H9 (cell line): ENCODE results near the gene MAST4. TPM values are rescaled to one million over a fixed set of nuclear protein-coding genes. Genes with fewer than 3 reads are reported as not detected.

Experiments
- DNase-seq: peaks from one replicate; pipeline ENCODE4 v3.0.0-alpha.2; 2017
- H2AFZ ChIP-seq: one replicate; pipeline ENCODE4 v1.6.1; 2013; ENCODE audit warnings: mild to moderate bottlenecking, low read length, control low read depth, moderate library complexity
- H2AK5ac ChIP-seq: 2 replicates; pipeline ENCODE4 v1.6.1; 2013; ENCODE audit warnings: low read length, control low read depth, mixed read lengths; ENCODE audit not compliant: insufficient read length
- H2BK120ac ChIP-seq: one replicate; pipeline ENCODE4 v1.6.1; 2013; ENCODE audit warnings: low read depth, mild to moderate bottlenecking, low read length, control low read depth, inconsistent platforms; ENCODE audit not compliant: poor library complexity, severe bottlenecking
- H2BK12ac ChIP-seq: 2 replicates; pipeline ENCODE4 v1.6.1; 2013; ENCODE audit warnings: low read length, control low read depth, mixed read lengths, low read depth; ENCODE audit not compliant: insufficient read length
- H2BK15ac ChIP-seq: 2 replicates; pipeline ENCODE4 v1.6.1; 2013; ENCODE audit warnings: low read depth, low read length, control low read depth
- H2BK20ac ChIP-seq: one replicate; pipeline ENCODE4 v1.6.1; 2013; ENCODE audit warnings: low read depth, mild to moderate bottlenecking, low read length, control low read depth, inconsistent platforms; ENCODE audit not compliant: poor library complexity, severe bottlenecking
- H2BK5ac ChIP-seq: 2 replicates; pipeline ENCODE4 v1.6.1; 2013; ENCODE audit warnings: low read length, control low read depth, mixed read lengths; ENCODE audit not compliant: insufficient read length
- H3K14ac ChIP-seq: 2 replicates; pipeline ENCODE4 v1.6.1; 2013; ENCODE audit warnings: low read length, control low read depth; ENCODE audit not compliant: insufficient read depth
- H3K18ac ChIP-seq: 2 replicates; pipeline ENCODE4 v1.6.1; 2013; ENCODE audit warnings: low read depth, mild to moderate bottlenecking, mixed read lengths, low read length, control low read depth; ENCODE audit not compliant: insufficient read length
- H3K23ac ChIP-seq: 2 replicates; pipeline ENCODE4 v1.6.1; 2013; ENCODE audit warnings: low read length, control low read depth, mixed read lengths, low read depth; ENCODE audit not compliant: insufficient read length
- H3K23me2 ChIP-seq: 2 replicates; pipeline ENCODE4 v1.6.1; 2013; ENCODE audit warnings: low read depth, mild to moderate bottlenecking, mixed read lengths, low read length, control low read depth; ENCODE audit not compliant: insufficient read length, poor library complexity, severe bottlenecking
- H3K27ac ChIP-seq: 2 replicates; pipeline ENCODE4 v1.5.1; 2013; ENCODE audit warnings: low read length, control low read depth, mixed read lengths, low read depth; ENCODE audit not compliant: insufficient read length
- H3K27me3 ChIP-seq: 2 replicates; pipeline ENCODE4 v1.6.1; 2013; ENCODE audit warnings: low read length, control low read depth, inconsistent platforms; ENCODE audit not compliant: insufficient read depth
- H3K4ac ChIP-seq: 2 replicates; pipeline ENCODE4 v1.6.1; 2013; ENCODE audit warnings: low read depth, mild to moderate bottlenecking, control low read depth, inconsistent platforms, low read length, moderate library complexity
- H3K4me1 ChIP-seq: 2 replicates; pipeline ENCODE4 v1.6.1; 2013; ENCODE audit warnings: low read length, control low read depth, inconsistent platforms; ENCODE audit not compliant: insufficient read depth
- H3K4me2 ChIP-seq: 2 replicates; pipeline ENCODE4 v1.6.1; 2013; ENCODE audit warnings: low read length, control low read depth, mixed read lengths; ENCODE audit not compliant: insufficient read length, insufficient read depth
- H3K56ac ChIP-seq: 2 replicates; pipeline ENCODE4 v1.6.1; 2013; ENCODE audit warnings: low read depth, mild to moderate bottlenecking, mixed read lengths, low read length, control low read depth; ENCODE audit not compliant: insufficient read length
- H3K79me1 ChIP-seq: 2 replicates; pipeline ENCODE4 v1.6.1; 2013; ENCODE audit warnings: low read depth, mild to moderate bottlenecking, moderate library complexity, low read length, control low read depth, inconsistent platforms; ENCODE audit not compliant: insufficient read depth, poor library complexity, severe bottlenecking
- H3K79me2 ChIP-seq: 2 replicates; pipeline ENCODE4 v1.6.1; 2013; ENCODE audit warnings: low read length, control low read depth, inconsistent platforms; ENCODE audit not compliant: insufficient read depth
- H3K9ac ChIP-seq: 2 replicates; pipeline ENCODE4 v1.6.1; 2013; ENCODE audit warnings: low read length, control low read depth, mixed read lengths; ENCODE audit not compliant: insufficient read length; ENCODE audit errors: extremely low read depth
- H3K9me3 ChIP-seq: one replicate; pipeline ENCODE4 v1.6.1; 2013; ENCODE audit warnings: low read depth, low read length, inconsistent platforms; ENCODE audit not compliant: control insufficient read depth
- H3T11ph ChIP-seq: one replicate; pipeline ENCODE4 v1.6.1; 2013; ENCODE audit warnings: mild to moderate bottlenecking, low read length, control low read depth, inconsistent platforms
- H4K20me1 ChIP-seq: one replicate; pipeline ENCODE4 v1.6.1; 2013; ENCODE audit not compliant: control insufficient read depth, insufficient read length, insufficient read depth
- H4K5ac ChIP-seq: 2 replicates; pipeline ENCODE4 v1.6.1; 2013; ENCODE audit warnings: low read depth, mild to moderate bottlenecking, mixed read lengths, low read length, control low read depth; ENCODE audit not compliant: insufficient read length
- H4K8ac ChIP-seq: replicated peaks from 2 replicates; pipeline ENCODE4 v1.6.1; 2013; ENCODE audit warnings: low read length, control low read depth, mixed read lengths, low read depth; ENCODE audit not compliant: insufficient read length
- H4K91ac ChIP-seq: 2 replicates; pipeline ENCODE4 v1.6.1; 2013; ENCODE audit warnings: low read depth, mild to moderate bottlenecking, moderate library complexity, mixed read lengths, low read length, control low read depth; ENCODE audit not compliant: insufficient read length
- H3K27ac Mint-ChIP-seq, 3 experiments: 2 replicates in 2 of 3; 3 replicates in 1 of 3; pipeline ENCODE4 v1.8.0; 2020 to 2021; ENCODE audit warnings: mixed read lengths in 3 of 3, mild to moderate bottlenecking in 1 of 3, moderate library complexity in 1 of 3
- H3K27me3 Mint-ChIP-seq: 2 replicates; pipeline ENCODE4 v1.8.0; 2021; ENCODE audit warnings: low read depth, mild to moderate bottlenecking, moderate library complexity, mixed read lengths
- H3K36me3 Mint-ChIP-seq, 3 experiments: 2 replicates in 2 of 3; 3 replicates in 1 of 3; pipeline ENCODE4 v1.8.0; 2020 to 2021; ENCODE audit warnings: low read depth in 3 of 3, mixed read lengths in 3 of 3; ENCODE audit not compliant: insufficient read depth in 1 of 3
- H3K4me1 Mint-ChIP-seq, 2 experiments: 2 replicates each; pipeline ENCODE4 v1.8.0; 2020; ENCODE audit warnings: mixed read lengths in 2 of 2
- H3K4me3 Mint-ChIP-seq, 2 experiments: 2 replicates in 1 of 2; 3 replicates in 1 of 2; pipeline ENCODE4 v1.8.0; 2020 to 2021; ENCODE audit warnings: mild to moderate bottlenecking in 2 of 2, mixed read lengths in 2 of 2, moderate library complexity in 1 of 2
- H3K9me3 Mint-ChIP-seq, 2 experiments: 2 replicates in 1 of 2; 3 replicates in 1 of 2; pipeline ENCODE4 v1.8.0; 2020; ENCODE audit warnings: mild to moderate bottlenecking in 2 of 2, mixed read lengths in 2 of 2, moderate library complexity in 1 of 2
- WGBS: extraction: QIAGEN DNeasy Blood & Tissue Kit; methylation state at CpG from one replicate; pipeline ENCODE4 v1.1.7; 2013; ENCODE audit warnings: missing lambda C conversion rate, low lambda C conversion rate, mixed read lengths; ENCODE audit not compliant: insufficient read length; ENCODE audit errors: extremely low coverage; 5-methylcytosine and 5-hydroxymethylcytosine counted together
- total RNA-seq: library from RNA; stranded (reverse); gene quantifications from 2 replicates; pipeline ENCODE4 v1.2.1, GENCODE V29; 2021
- TF ChIP-seq, protein P1 (sequence below): fragments of 200-600 bp; sonication (generic); conservative IDR thresholded peaks from 3 replicates; pipeline ENCODE4 v1.8.0; 2021; ENCODE audit warnings: antibody characterized with exemption, mild to moderate bottlenecking

Gene MAST4
- total RNA-seq, 1 experiment from 2014 or later = 3.7 TPM

DNA sequence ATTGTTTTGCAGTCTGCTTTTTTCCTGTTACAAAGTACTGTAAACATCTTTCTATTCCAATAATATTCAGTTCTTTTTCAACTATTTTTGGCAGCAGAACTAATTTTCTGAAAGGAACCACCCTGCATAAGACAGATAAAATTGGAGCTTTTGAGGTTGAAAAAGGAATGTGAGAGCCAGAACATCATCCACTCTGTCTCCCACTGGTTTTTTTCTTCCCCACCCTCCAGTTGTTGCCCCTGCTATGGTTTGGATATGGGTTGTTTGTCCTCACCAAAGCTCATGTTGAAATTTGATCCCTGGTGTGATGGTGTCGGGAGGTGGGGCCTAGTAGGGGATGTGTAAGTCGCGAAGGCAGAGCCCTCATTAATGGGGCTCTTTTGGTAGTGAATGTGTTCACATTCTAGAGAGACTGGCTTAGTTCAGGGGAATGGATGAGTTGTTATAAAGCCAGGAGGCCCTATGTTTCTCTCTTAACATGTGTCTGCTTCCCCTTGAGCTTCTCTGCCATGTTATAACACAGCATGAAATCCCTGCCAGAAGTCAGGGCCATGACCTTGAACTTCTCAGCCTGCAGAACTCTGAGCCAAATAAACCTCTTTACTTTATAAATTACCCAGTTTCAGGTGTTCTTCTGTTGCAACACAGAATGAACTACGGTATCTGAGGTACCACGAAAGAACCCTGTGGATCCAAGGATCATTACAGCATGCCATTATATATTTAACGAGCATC, 34.8 kb upstream of the MAST4 start:
- Mint-ChIP-seq H3K27ac (peak overlapping the region in 1 of 3 experiments; percentile 40; a peak in 1 of 7 replicates), H3K4me1 (peaks cover 13 to 14% of the 10 kb centered on the region in 2 experiments), H3K27me3 (no peaks in the 10 kb centered on the region), H3K4me3 (no peak overlapping the region), H3K36me3 (peaks cover 0 to 12% (median 0%) of the 10 kb centered on the region in 3 experiments; a peak in 4 of 7 replicates), H3K9me3 (peaks cover 5 to 13% of the 10 kb centered on the region in 2 experiments)
- TF ChIP-seq, protein P1, sequence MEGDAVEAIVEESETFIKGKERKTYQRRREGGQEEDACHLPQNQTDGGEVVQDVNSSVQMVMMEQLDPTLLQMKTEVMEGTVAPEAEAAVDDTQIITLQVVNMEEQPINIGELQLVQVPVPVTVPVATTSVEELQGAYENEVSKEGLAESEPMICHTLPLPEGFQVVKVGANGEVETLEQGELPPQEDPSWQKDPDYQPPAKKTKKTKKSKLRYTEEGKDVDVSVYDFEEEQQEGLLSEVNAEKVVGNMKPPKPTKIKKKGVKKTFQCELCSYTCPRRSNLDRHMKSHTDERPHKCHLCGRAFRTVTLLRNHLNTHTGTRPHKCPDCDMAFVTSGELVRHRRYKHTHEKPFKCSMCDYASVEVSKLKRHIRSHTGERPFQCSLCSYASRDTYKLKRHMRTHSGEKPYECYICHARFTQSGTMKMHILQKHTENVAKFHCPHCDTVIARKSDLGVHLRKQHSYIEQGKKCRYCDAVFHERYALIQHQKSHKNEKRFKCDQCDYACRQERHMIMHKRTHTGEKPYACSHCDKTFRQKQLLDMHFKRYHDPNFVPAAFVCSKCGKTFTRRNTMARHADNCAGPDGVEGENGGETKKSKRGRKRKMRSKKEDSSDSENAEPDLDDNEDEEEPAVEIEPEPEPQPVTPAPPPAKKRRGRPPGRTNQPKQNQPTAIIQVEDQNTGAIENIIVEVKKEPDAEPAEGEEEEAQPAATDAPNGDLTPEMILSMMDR = no peak
- H3K14ac ChIP-seq = no peak overlapping the region
- no peak overlapping the region for H4K5ac ChIP-seq
- no peak overlapping the region for H3K9ac ChIP-seq
- H2BK12ac ChIP-seq = no peak overlapping the region
- H3K4me2 ChIP-seq = no peak overlapping the region
- no peaks in the 10 kb centered on the region for H3K9me3 ChIP-seq
- H2AK5ac ChIP-seq = no peak overlapping the region
- no peak overlapping the region for H3K18ac ChIP-seq
- DNase-seq = no peak
- H4K20me1 ChIP-seq = no peaks in the 10 kb centered on the region
- no peaks in the 10 kb centered on the region; the same call in 1 of the 2 replicates for H3K4me1 ChIP-seq
- no peak overlapping the region for H3T11ph ChIP-seq
- H4K8ac ChIP-seq = no peak overlapping the region
- H2BK15ac ChIP-seq = no peak overlapping the region
- no peak overlapping the region for H4K91ac ChIP-seq
- no peak overlapping the region for H3K27ac ChIP-seq
- no peak overlapping the region for H2BK120ac ChIP-seq
- no peaks in the 10 kb centered on the region for H3K27me3 ChIP-seq
- H3K4ac ChIP-seq = no peak overlapping the region
- no peaks in the 10 kb centered on the region for H3K79me2 ChIP-seq
- H2BK20ac ChIP-seq = no peak overlapping the region
- no peaks in the 10 kb centered on the region for H3K79me1 ChIP-seq
- H3K23me2 ChIP-seq = no peaks in the 10 kb centered on the region
- WGBS = no CpG with 5 or more reads among the region's 6 CpGs
- no peak overlapping the region for H3K56ac ChIP-seq
- no peak overlapping the region for H2BK5ac ChIP-seq
- H2AFZ ChIP-seq = no peak overlapping the region
- H3K23ac ChIP-seq = no peak overlapping the region
